Adipocyte (in vitro differentiated cells): ENCODE measurements around the gene OSBPL3.

Experiments
- DNase-seq: peaks from one replicate; pipeline ENCODE4 v3.0.0-alpha.2; 2015; ENCODE audit warnings: low read depth
- H3K27me3 ChIP-seq: replicated peaks from 2 replicates; pipeline ENCODE4 v1.7.0; 2013; ENCODE audit warnings: mild to moderate bottlenecking, low read length, moderate library complexity; ENCODE audit not compliant: control insufficient read depth, insufficient read depth
- H3K36me3 ChIP-seq: 2 replicates; pipeline ENCODE4 v1.7.0; 2013; ENCODE audit warnings: low read length, mild to moderate bottlenecking, moderate library complexity; ENCODE audit not compliant: control insufficient read depth, insufficient read depth, severe bottlenecking
- H3K4me1 ChIP-seq: 2 replicates; pipeline ENCODE4 v1.7.0; 2013; ENCODE audit warnings: mild to moderate bottlenecking, low read length, moderate library complexity; ENCODE audit not compliant: control insufficient read depth, insufficient read depth
- H3K4me3 ChIP-seq: 2 replicates; pipeline ENCODE4 v1.7.0; 2013; ENCODE audit warnings: mild to moderate bottlenecking, low read length, moderate library complexity
- H3K9ac ChIP-seq: 2 replicates; pipeline ENCODE4 v1.7.0; 2013; ENCODE audit warnings: mild to moderate bottlenecking, low read length, moderate library complexity
- H3K9me3 ChIP-seq: 2 replicates; pipeline ENCODE4 v1.7.0; 2013; ENCODE audit warnings: mild to moderate bottlenecking, low read length, moderate library complexity; ENCODE audit not compliant: control insufficient read depth

The OSBPL3 gene

GRCh38 chr7:24755541-24756407, 224.2 kb downstream of the OSBPL3 start:
- peak overlapping the region; percentile 83 for H3K4me3 ChIP-seq
- H3K9me3 ChIP-seq = no peaks in the 10 kb centered on the region
- no peaks in the 10 kb centered on the region for H3K36me3 ChIP-seq
- no peaks in the 10 kb centered on the region for H3K27me3 ChIP-seq
- H3K9ac ChIP-seq = peak overlapping the region; percentile 89
- H3K4me1 ChIP-seq = peaks cover 22% of the 10 kb centered on the region
- DNase-seq = no peak

GRCh38 chr7:24754906-24755506, 225.0 kb downstream of the OSBPL3 start:
- H3K4me1 ChIP-seq = peaks cover 22% of the 10 kb centered on the region
- H3K9ac ChIP-seq = no peak overlapping the region
- no peaks in the 10 kb centered on the region for H3K27me3 ChIP-seq
- H3K36me3 ChIP-seq = no peaks in the 10 kb centered on the region
- H3K4me3 ChIP-seq = no peak overlapping the region
- no peaks in the 10 kb centered on the region for H3K9me3 ChIP-seq
- DNase-seq = no peak

GRCh38 chr7:24752073-24752800, 227.7 kb downstream of the OSBPL3 start:
- no peaks in the 10 kb centered on the region for H3K9me3 ChIP-seq

GRCh38 chr7:24751484-24751883, 228.5 kb downstream of the OSBPL3 start:
- Histone ChIP-seq H3K4me1 (peaks cover 10% of the 10 kb centered on the region), H3K9me3 (no peaks in the 10 kb centered on the region), H3K27me3 (no peaks in the 10 kb centered on the region), H3K4me3 (no peak overlapping the region), H3K36me3 (no peaks in the 10 kb centered on the region), H3K9ac (no peak overlapping the region)
- DNase-seq = no peak

More at GRCh38 chr7:24752073-24752800, 227.7 kb downstream of the OSBPL3 start:
- Histone ChIP-seq H3K36me3 (no peaks in the 10 kb centered on the region), H3K27me3 (no peaks in the 10 kb centered on the region), H3K4me1 (peaks cover 12% of the 10 kb centered on the region), H3K4me3 (no peak overlapping the region), H3K9ac (no peak overlapping the region)
- DNase-seq = no peak

GRCh38 chr7:24750441-24751055, 229.4 kb downstream of the OSBPL3 start:
- DNase-seq = no peak
- Histone ChIP-seq H3K36me3 (no peaks in the 10 kb centered on the region), H3K4me1 (peaks cover 8% of the 10 kb centered on the region), H3K9ac (no peak overlapping the region), H3K4me3 (no peak overlapping the region), H3K27me3 (no peaks in the 10 kb centered on the region), H3K9me3 (no peaks in the 10 kb centered on the region)

GRCh38 chr7:24748521-24748920, 231.5 kb downstream of the OSBPL3 start:
- H3K36me3 ChIP-seq = peaks cover 10% of the 10 kb centered on the region
- no peaks in the 10 kb centered on the region for H3K4me1 ChIP-seq
- DNase-seq = no peak
- H3K27me3 ChIP-seq = no peaks in the 10 kb centered on the region
- no peak overlapping the region for H3K9ac ChIP-seq
- H3K4me3 ChIP-seq = no peak overlapping the region
- no peaks in the 10 kb centered on the region for H3K9me3 ChIP-seq
